GM18951 (cell line): ENCODE measurements around the gene MAPK8IP2.

Experiments used
- POLR2A ChIP-seq: IDR thresholded peaks from 4 replicates; pipeline ENCODE4 v1.6.1; 2011; ENCODE audit warnings: mild to moderate bottlenecking; ENCODE audit not compliant: insufficient read length, insufficient read depth; ENCODE audit errors: extremely low read depth
- in situ Hi-C: fragments of 300-500 bp; cut with MboI; formaldehyde crosslinking; loops from one replicate; pipeline ENCODE4 v1.12.0; 2022; ENCODE audit warnings: low sequenced_read_pairs, mixed read lengths, inconsistent platforms; ENCODE audit not compliant: unreplicated experiment

Gene MAPK8IP2

DNA sequence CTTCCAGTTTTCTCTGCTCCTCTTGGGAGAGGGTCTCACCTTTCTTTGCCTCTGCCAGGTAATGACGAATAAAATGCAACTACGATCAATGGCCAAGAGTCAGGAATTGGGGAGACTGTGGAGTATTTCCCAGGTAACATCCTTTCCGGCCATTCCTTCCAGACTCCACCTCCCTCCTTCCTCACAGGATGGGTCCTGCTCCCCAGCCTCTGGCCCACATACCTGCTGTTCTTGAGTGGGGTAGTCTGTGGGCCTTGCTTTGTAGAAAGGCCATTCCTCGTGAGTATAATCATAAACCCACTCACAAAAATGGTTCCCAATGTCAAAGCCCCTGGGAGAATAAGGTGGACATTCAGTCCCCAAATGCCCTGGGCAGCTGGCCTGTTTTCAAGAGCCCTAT lies 20.8 kb upstream of the MAPK8IP2 start:
- TF ChIP-seq POLR2A, result no peak
- in situ Hi-C loops, result no loop called here

DNA sequence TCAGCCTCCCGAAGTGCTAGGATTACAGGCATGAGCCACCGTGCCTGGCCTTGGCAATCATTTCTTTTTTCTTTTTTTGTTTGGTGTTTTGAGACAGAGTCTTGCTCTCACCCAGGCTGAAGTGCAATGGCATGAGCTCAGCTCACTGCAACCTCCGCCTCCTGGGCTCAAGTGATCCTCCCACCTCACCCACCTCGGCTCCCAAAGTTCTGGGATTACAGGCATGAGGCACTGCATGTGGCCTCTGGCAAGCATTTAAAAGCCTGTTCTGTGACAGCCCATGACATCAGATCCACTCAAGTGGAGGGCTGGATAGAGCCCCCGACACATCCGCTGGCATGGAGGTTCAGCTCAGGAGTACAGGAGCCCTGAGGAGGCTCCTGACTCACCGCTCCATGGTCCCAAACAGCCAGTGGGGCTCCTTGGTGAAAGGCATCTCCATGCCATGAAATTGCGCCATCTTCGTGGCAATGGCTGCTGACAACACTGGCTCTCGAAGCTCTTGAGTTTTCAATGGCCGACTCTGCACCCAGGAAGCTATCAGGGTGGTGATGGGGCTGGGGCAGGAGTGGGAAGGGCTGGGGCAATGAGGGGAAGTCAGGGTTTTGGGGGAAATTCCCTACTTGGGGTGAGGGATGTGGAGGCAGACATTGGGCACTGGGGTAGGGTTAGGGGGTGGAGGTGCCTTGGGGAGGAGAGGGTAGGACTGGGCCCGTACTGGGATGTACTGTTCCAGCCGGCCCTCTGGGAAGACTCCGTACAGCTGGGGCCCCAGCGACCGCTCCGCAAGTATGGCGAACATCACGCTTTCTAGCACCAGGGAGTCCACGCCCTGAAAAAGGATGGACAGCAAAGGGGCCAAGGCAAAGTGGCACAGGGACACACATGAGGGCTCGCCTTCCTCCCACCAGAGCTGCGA lies 19.3 kb upstream of the MAPK8IP2 start:
- in situ Hi-C loops, result no loop called here
- TF ChIP-seq POLR2A, result no peak

DNA sequence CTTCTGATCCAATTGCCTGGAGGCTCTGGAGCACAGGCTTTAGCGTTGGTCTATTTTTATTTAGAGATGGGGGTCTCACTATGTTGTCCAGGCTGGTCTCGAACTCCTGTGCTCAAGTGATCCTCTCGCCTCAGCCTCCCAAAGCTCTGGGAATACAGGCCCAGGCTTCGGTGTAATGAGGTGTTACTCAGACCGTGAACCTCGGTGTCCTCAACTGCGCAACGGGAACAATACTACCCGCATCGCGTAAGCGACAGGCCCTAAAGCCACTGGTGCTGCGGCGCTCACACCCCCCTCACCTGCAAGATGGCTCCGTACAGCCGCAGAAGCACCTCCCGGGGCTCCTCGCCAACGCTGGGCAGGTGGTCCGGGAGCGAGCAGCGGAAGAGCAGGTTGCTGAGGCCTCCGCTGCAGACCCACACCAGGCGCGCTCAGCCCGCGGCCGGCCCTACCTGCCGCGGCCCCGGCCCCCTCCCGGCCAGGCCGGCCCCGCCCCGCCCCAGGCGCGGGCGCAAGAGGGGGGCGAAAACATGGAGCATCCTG lies 18.6 kb upstream of the MAPK8IP2 start:
- no peak for TF ChIP-seq POLR2A
- in situ Hi-C loops, result no loop called here

DNA sequence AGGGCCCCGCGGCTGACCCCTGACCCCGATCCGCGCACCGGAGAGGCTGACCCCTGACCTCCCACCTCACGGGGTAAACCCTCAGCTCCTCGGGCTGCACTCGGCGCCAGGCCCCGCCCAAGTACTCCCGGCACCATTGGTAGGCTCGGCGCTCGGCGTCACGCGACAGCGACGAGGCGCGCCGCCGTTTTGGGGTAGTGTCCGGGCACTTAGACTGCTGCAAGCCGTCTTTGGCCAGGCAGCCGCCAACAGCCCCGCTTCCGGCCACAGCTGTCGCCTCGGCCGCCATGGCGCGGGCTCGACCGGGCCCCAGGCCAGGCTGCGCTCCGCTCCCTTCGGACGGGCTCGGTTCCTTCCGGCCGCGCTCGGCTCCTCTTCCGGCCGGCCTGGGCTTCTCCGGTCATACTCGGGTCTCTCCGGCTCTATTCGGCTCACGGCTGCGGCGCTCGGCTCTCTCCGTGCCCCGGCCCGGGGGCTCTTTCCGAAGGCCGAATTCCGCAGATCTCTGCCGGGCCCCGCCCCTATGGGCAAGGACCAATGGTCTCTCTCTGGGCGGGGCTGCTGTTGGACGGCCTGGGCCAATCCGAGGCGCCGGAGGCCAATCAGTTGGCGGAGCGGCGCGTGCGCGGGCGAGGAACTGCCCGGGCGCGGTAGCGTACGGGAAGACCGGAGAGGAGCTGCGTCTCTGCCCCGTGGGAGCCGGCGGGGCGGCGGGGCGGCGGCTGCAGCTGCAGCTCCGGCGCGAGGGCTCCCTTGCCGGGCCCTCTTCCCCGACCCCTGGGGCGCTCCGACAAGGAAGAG lies 17.9 kb upstream of the MAPK8IP2 start, which contains the start of gene CHKB:
CHKB (minus strand) TSS at position 357 of the 801 bp plus-strand sequence; CDS start at position 289, 68 bp downstream.
- in situ Hi-C loops, result no loop called here
- peak; percentile 92 for TF ChIP-seq POLR2A

DNA sequence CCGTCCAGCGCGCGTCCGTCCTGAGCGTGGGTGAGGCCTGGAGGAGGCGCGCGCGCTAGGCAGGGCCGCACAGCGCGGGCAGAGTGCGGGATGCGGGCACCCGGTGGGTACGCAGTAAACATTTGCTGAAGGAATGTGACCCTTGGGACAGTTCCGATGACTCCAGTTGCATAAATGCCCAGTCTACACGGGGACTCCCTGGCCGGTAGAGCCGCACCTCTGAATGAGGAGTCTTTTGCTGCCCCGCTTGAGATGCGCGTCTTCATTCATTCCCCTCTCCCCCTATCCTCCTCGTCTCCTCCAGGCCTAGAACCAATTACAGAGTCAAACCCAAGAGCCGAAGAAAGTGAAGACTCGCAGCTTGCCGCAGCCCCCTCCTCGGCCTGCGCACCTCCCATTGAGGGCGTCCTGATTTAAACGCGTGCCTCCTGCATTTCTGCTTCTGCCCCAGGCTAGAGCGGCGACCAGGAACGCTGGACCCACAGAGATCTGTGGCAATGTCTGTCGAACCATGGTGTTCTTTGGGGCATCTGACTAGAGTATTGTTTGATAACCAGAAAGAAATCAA lies 17.2 kb upstream of the MAPK8IP2 start:
- TF ChIP-seq POLR2A, result no peak
- in situ Hi-C loops, result no loop called here

DNA sequence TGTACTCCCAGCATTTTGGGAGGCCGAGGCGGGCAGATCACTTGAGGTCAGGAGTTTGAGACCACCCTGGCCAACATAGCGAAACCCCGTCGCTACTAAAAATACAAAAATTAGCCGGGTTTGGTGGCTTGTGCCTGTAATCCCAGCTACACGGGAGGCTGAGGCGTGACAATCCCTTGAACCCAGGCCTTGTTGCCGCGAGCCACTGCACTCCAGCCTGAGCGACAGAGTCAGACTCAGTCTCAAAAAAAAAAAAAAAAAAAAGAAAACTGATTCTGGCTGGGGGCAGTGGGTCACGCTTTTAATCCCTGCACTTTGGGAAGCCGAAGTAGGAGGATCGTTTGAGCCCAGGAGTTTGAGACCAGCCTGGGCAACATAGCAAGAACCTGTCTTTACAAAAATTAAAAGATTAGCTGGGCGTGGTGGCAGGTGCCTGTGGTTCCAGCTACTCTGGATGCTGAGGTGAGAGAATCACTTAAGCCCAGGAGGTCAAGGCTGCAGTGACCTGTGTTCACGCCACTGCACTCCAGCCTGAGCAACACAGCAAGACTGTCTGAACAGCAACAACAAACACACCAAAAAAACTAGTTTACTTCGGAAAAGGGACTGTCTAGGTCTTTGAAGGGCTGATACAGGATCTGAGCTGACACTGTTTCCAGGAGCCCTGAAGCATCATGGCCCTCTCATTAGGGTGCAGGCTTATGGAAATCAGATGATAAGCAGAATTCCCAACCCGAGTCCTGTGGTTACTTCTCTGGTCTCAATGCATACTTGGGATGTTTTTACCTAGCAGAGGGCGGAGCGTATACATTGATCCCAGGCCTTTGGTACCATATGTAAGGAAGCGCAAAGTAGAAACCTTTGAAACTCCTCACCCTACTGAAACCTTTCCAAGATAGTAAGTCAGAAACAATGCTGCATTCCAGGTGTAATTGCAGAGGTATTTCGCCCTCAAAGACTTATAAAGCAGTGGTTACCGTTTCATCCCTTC lies 16.2 kb upstream of the MAPK8IP2 start:
- in situ Hi-C loops, result no loop called here
- TF ChIP-seq POLR2A, result no peak

DNA sequence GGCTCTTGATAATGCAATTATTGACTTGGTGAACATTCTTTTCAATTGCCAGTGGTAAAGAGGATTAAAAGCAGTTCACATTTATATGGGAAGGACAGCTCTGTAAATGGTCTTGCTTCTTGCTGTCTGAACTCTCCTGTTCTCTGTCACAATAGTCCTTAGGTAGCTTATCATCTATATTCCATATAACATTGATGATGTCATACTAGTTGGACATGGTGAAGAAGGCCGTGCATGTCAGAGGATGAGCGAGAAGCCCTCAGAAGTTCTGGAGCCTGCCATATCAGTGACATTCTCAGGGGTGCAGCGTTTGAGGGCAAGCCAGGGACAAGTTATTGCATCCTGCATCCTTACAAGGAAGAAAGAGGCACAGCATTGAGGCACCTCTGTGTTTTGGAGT lies 15.4 kb upstream of the MAPK8IP2 start:
- in situ Hi-C loops, result no loop called here
- no peak for TF ChIP-seq POLR2A

DNA sequence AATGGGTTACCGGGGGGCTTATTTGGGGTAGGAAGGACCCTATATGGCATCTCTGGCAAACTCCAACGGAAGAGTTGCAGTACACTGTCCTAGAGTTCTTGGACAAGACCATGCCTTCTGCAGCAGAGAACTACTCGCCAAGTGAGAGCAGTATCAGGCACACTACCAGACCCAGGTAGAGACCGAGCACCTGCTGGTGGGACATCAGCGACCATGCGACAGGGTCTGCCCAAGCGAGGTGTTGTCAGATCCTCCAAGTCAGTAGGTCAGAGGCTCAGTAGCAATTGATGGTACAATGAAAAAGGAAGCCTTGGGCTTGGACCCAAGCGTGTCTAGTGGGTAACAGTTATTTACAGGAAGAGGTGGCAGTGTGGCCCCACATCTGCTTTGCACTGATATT lies 14.8 kb upstream of the MAPK8IP2 start:
- no peak for TF ChIP-seq POLR2A
- in situ Hi-C loops, result no loop called here

DNA sequence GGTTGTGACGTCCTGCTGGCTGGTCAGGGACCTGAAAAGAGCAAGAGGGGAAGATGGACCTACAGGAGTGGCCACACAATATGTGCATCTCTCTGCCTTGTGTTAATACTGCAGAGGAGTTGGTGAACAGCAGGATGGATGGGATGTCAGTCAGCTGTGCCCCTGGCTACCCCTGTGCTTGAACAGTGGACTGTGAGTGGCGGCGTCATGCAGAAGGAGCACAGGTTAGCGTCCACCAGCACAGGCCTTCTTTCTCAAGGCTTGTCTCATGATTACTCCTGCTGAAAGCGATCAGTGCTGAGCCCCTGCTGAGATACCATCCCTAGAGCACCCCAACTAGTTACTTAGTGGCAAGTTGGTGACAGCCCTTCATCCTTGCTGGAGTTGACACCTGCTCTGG lies 14.2 kb upstream of the MAPK8IP2 start:
- TF ChIP-seq POLR2A, result no peak
- in situ Hi-C loops, result no loop called here

DNA sequence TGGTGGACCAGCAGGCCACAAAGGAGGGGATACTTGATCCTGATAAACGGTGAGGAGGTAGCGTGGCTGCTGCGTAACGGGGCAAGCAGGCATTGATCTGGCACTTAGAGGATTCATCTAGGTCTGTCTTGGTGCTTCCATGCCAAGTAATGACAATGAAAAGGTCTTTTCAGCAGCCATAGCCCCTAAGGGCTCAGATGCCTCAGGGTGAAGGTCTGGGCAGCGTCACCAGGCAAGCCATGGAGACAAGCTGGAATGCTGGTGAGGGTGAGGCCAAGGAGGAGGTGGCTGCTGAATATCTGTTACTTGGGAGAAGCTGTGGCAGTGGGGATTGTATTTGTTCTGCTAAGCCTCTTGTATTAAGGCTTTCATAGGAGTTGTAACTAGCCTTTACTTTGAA lies 13.2 kb upstream of the MAPK8IP2 start:
- no peak for TF ChIP-seq POLR2A
- in situ Hi-C loops, result no loop called here

DNA sequence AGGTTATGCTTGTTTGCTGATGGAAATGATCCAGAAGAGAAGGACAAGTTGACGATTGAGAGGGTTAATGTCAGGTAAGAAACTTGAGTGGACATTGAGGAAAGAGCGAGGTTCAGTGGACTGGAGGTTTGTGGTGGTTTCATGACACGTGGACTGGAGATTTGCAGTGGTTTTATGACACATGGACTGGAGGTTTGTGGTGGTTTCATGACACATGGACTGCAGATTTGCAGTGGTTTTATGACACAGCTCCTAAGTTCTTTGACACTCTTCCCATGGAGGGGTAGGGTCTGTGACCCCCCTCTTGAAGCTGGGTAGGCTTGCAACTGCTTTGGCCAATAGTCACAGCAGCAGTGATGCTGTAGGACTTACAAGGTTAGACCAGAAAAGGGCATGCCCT lies 5.4 kb upstream of the MAPK8IP2 start:
- no peak for TF ChIP-seq POLR2A
- in situ Hi-C loops, result no loop called here

DNA sequence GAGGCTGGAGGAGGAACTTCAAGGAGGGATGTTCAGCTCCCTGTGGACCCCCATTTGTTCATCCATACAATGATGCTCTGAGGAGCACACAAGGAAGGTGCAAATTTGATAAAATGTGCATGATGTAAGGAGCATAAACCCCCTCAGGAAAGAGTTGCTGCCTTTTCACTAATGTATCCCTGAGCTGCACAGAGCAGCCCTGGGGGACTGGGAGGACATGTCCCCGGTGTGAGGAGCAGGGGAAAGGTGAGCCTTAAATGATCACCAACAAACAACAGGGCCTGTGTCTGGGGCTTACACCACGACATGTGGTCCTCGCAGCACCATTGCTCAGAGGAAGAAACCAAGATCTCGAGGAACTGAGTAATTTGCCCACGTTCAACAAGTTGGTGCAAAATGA lies 3.5 kb upstream of the MAPK8IP2 start:
- no peak for TF ChIP-seq POLR2A
- in situ Hi-C loops, result no loop called here
